Mesothelial cell of epicardium (in vitro differentiated cells): ENCODE measurements around the gene SLC9A7. TPM values are rescaled to one million over a fixed set of nuclear protein-coding genes. Genes with fewer than 3 reads are reported as not detected.
A peak's percentile ranks its signal among the peaks of the same experiment; 100 is the strongest.

Experiments used
- DNase-seq, 2 experiments: peaks; one replicate each; pipeline ENCODE4 v3.0.0; 2021; ENCODE audit warnings: low spot score in 2 of 2; ENCODE audit not compliant: unreplicated experiment in 2 of 2
- H3K27ac Mint-ChIP-seq: 2 replicates; pipeline ENCODE4 v1.8.0; 2021; ENCODE audit warnings: mixed read lengths
- H3K27me3 Mint-ChIP-seq: 2 replicates; pipeline ENCODE4 v1.8.0; 2021; ENCODE audit warnings: low read depth, mixed read lengths
- H3K36me3 Mint-ChIP-seq: 2 replicates; pipeline ENCODE4 v1.8.0; 2021; ENCODE audit warnings: mixed read lengths
- H3K4me1 Mint-ChIP-seq: 2 replicates; pipeline ENCODE4 v1.8.0; 2021; ENCODE audit warnings: mixed read lengths
- H3K4me3 Mint-ChIP-seq: 2 replicates; pipeline ENCODE4 v1.8.0; 2021; ENCODE audit warnings: mild to moderate bottlenecking, moderate library complexity, mixed read lengths
- H3K9me3 Mint-ChIP-seq: 2 replicates; pipeline ENCODE4 v1.8.0; 2021; ENCODE audit warnings: mixed read lengths
- total RNA-seq: library from RNA; stranded (reverse); gene quantifications from 3 replicates; pipeline ENCODE4 v1.2.1, GENCODE V29; 2021
- TF ChIP-seq, protein P1 (sequence below): fragments of 200-600 bp; sonication (generic); IDR thresholded peaks from one replicate; pipeline ENCODE4 v1.5.0; 2021; ENCODE audit warnings: antibody characterized with exemption; ENCODE audit not compliant: unreplicated experiment

Gene SLC9A7
- total RNA-seq, 1 donor from 2014 or later = 14.1 TPM

DNA sequence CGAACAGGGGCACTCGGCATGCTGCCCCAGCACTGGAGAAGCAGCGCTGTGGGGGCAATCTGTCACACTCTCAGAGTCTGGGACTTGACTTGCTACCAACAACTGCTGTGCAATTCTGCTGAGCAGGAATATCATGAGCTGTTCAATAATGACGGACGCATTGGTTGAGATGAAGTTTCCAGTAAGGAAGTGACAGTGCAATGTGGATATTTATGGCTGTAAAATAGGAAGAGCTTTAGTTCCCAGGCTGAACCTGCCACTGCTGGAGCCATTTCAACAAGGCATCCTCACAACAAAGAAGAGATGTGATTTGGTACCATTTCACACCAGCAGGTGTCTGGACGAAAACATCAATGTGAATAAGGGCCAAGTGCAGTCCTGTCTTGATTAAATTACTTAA lies 161.1 kb downstream of the SLC9A7 start:
- no peak for DNase-seq
- H3K27me3 Mint-ChIP-seq = no peaks in the 10 kb centered on the region
- no peak overlapping the region for H3K27ac Mint-ChIP-seq
- TF ChIP-seq, protein P1, sequence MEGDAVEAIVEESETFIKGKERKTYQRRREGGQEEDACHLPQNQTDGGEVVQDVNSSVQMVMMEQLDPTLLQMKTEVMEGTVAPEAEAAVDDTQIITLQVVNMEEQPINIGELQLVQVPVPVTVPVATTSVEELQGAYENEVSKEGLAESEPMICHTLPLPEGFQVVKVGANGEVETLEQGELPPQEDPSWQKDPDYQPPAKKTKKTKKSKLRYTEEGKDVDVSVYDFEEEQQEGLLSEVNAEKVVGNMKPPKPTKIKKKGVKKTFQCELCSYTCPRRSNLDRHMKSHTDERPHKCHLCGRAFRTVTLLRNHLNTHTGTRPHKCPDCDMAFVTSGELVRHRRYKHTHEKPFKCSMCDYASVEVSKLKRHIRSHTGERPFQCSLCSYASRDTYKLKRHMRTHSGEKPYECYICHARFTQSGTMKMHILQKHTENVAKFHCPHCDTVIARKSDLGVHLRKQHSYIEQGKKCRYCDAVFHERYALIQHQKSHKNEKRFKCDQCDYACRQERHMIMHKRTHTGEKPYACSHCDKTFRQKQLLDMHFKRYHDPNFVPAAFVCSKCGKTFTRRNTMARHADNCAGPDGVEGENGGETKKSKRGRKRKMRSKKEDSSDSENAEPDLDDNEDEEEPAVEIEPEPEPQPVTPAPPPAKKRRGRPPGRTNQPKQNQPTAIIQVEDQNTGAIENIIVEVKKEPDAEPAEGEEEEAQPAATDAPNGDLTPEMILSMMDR = no peak
- H3K9me3 Mint-ChIP-seq = peaks cover 35% of the 10 kb centered on the region
- H3K36me3 Mint-ChIP-seq = no peaks in the 10 kb centered on the region
- H3K4me3 Mint-ChIP-seq = no peak overlapping the region
- no peaks in the 10 kb centered on the region for H3K4me1 Mint-ChIP-seq

DNA sequence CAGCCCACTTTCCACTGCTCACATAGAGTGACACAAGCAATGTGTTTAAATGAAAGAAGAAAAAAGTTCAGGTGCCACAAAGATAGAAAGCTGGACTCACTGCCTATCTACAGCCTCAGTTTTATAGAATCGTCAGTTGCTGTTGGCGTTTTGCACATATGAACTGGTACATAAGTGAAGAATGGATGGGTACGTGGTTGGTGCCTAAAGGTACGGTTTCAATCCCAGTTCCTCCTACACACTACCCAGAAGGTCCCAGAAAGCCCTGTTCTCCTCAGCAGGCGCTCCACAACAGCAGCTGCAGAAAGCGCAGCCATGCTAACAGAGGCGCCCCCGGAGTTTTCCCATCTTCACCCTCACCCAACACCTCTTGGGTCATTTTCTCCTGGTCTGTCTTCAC lies 161.7 kb downstream of the SLC9A7 start:
- H3K4me1 Mint-ChIP-seq = no peaks in the 10 kb centered on the region
- no peak for DNase-seq
- peaks cover 36% of the 10 kb centered on the region for H3K9me3 Mint-ChIP-seq
- no peaks in the 10 kb centered on the region for H3K27me3 Mint-ChIP-seq
- no peaks in the 10 kb centered on the region for H3K36me3 Mint-ChIP-seq
- H3K4me3 Mint-ChIP-seq = no peak overlapping the region
- no peak overlapping the region for H3K27ac Mint-ChIP-seq
- TF ChIP-seq, protein P1 = no peak

DNA sequence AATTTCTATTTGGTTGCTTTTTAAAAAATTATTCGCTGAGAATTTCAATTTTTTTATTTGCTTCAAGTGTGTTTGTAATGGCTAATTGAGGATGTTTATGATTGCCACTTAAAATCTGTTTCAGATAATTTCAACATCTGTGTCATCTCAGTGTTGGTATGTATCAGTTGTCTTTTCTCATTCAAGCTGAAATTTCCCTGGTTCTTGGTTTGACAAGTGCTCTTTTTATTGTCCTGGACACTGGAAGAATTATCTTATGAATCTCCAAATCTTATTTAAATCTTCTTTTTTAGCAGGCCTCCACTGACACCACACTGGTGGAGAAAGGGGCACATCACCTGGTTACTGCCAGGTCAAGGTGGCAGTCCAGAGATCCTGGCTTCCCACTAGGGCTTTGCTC lies 163.8 kb downstream of the SLC9A7 start:
- Mint-ChIP-seq H3K4me1 (no peaks in the 10 kb centered on the region), H3K27ac (no peak overlapping the region), H3K36me3 (no peaks in the 10 kb centered on the region), H3K9me3 (peaks cover 28% of the 10 kb centered on the region), H3K27me3 (no peaks in the 10 kb centered on the region), H3K4me3 (no peak overlapping the region)
- TF ChIP-seq, protein P1 = no peak
- DNase-seq = no peak

DNA sequence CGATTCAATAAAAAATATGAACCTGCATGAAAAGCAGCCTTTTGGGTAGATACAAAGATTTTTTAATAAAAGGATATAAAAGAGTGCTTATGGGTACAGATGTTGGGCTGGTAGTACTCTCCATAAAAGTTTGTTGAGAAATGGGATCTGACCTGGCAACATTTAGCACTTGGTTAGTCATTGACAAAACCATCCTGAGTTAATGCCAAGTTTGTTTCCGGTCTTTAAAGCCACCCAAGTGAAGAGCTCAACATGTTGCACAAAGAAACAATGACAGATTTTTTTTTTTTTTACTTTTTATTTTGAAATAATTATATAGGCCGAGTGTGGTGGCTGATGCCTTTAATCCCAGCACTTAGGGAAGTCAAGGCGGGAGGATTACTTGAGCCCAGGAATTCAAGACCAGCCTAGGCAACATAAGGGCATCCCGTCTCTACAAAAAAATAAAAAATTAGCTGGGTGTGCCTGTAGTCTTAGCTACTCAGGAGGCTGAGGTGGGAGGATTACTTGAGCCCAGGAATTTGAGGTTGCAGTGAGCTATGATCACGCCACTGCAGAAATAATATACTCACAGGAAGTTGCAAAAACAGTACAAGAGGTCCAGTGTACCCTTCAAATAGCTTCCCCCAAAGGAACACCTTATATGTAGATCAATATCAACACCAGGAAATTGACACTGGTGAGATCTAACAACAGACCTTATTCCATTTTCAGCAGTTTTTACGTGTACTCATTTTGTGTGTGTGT lies 168.8 kb downstream of the SLC9A7 start:
- Mint-ChIP-seq H3K27me3 (no peaks in the 10 kb centered on the region), H3K36me3 (no peaks in the 10 kb centered on the region), H3K4me1 (peaks cover 12% of the 10 kb centered on the region), H3K27ac (no peak overlapping the region), H3K4me3 (no peak overlapping the region), H3K9me3 (peaks cover 25% of the 10 kb centered on the region)
- DNase-seq = no peak
- TF ChIP-seq, protein P1 = no peak

DNA sequence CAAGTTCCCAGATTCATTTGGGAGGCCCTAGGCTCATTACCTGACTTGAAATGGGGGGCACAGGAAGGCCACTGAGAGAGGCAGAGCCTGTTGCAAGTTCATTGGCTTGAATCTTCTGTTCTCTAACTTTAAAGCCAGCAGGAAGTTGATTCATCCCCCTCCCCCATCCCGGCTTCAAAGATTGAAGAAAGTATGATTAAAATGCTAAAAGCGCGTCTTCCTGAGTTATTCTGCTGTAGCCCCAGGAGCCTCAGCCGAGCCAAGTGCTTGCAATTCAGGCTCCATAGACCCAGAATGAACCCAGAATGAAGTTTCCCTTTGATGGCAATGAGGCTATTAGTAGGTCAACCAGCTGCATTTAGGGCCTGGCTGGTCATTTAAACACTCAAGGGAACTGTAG lies 170.7 kb downstream of the SLC9A7 start:
- TF ChIP-seq, protein P1 = no peak
- peak overlapping the region; percentile 66 for H3K27ac Mint-ChIP-seq
- H3K4me3 Mint-ChIP-seq = no peak overlapping the region
- DNase-seq = no peak
- peaks cover 15% of the 10 kb centered on the region for H3K4me1 Mint-ChIP-seq
- H3K9me3 Mint-ChIP-seq = peaks cover 13% of the 10 kb centered on the region
- no peaks in the 10 kb centered on the region for H3K27me3 Mint-ChIP-seq
- H3K36me3 Mint-ChIP-seq = no peaks in the 10 kb centered on the region
